ENCODE measurements around the gene CPTP.

The CPTP gene

DNA sequence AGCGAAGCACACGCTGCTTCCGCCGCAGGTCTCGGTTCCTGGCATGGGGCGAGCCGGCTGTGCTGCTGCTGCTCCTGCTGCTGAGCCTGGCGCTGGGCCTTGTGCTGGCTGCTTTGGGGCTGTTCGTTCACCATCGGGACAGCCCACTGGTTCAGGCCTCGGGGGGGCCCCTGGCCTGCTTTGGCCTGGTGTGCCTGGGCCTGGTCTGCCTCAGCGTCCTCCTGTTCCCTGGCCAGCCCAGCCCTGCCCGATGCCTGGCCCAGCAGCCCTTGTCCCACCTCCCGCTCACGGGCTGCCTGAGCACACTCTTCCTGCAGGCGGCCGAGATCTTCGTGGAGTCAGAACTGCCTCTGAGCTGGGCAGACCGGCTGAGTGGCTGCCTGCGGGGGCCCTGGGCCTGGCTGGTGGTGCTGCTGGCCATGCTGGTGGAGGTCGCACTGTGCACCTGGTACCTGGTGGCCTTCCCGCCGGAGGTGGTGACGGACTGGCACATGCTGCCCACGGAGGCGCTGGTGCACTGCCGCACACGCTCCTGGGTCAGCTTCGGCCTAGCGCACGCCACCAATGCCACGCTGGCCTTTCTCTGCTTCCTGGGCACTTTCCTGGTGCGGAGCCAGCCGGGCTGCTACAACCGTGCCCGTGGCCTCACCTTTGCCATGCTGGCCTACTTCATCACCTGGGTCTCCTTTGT is 9.1 kb downstream of the CPTP start:
- TF ChIP-seq, protein P1, sequence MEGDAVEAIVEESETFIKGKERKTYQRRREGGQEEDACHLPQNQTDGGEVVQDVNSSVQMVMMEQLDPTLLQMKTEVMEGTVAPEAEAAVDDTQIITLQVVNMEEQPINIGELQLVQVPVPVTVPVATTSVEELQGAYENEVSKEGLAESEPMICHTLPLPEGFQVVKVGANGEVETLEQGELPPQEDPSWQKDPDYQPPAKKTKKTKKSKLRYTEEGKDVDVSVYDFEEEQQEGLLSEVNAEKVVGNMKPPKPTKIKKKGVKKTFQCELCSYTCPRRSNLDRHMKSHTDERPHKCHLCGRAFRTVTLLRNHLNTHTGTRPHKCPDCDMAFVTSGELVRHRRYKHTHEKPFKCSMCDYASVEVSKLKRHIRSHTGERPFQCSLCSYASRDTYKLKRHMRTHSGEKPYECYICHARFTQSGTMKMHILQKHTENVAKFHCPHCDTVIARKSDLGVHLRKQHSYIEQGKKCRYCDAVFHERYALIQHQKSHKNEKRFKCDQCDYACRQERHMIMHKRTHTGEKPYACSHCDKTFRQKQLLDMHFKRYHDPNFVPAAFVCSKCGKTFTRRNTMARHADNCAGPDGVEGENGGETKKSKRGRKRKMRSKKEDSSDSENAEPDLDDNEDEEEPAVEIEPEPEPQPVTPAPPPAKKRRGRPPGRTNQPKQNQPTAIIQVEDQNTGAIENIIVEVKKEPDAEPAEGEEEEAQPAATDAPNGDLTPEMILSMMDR (IDR thresholded peaks at IDR 0.05), result no peak

DNA sequence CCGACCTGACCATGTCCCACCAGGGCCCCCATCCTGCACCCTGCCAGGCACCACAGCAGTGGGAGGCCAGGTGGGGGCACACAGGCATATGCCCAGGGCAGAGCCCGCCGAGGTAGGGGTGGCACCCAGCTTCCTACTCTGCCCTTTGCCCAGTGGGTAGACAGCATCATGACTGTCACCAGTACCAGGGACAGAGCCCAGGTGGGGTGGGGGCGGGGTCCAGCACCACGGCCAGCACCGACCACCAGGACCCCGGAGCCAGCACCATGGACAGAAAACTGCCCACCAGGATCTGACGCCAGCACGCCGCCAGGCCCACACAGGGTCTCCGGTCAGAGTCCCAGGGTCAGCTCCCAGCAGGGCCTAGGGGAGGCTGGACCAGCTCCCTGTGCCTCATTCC is 10.2 kb downstream of the CPTP start:
- TF ChIP-seq, protein P1 (IDR thresholded peaks at IDR 0.05), result no peak

GRCh38 chr1:1335283-1335682 is 10.7 kb downstream of the CPTP start:
- TF ChIP-seq, protein P1 (IDR thresholded peaks at IDR 0.05), result no peak

- TF ChIP-seq, protein P1 (IDR thresholded peaks at IDR 0.05), result no peak
Observed at GRCh38 chr1:1335792-1336248, 11.2 kb downstream of the CPTP start.

DNA sequence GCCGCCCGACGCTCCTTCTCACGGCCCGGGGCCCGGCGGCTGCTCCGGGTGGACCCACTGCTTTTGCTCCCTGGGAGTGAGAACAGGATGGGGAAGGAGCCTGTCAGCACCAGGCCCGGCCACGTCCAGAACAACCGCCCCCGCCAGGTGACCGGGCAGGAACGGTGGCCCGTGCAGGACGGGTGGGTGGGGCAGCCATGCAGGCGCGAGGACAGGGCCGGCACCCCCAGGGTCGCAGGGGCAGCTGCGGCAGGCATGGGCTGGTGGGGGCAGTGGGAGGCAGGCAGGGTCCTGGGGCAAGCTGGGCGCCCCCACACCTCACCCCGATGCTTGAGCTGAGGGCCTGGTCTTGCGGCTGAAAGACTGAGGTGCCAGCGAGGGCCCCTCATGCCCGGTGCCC is 11.8 kb downstream of the CPTP start:
- TF ChIP-seq, protein P1 (IDR thresholded peaks at IDR 0.05), result no peak

DNA sequence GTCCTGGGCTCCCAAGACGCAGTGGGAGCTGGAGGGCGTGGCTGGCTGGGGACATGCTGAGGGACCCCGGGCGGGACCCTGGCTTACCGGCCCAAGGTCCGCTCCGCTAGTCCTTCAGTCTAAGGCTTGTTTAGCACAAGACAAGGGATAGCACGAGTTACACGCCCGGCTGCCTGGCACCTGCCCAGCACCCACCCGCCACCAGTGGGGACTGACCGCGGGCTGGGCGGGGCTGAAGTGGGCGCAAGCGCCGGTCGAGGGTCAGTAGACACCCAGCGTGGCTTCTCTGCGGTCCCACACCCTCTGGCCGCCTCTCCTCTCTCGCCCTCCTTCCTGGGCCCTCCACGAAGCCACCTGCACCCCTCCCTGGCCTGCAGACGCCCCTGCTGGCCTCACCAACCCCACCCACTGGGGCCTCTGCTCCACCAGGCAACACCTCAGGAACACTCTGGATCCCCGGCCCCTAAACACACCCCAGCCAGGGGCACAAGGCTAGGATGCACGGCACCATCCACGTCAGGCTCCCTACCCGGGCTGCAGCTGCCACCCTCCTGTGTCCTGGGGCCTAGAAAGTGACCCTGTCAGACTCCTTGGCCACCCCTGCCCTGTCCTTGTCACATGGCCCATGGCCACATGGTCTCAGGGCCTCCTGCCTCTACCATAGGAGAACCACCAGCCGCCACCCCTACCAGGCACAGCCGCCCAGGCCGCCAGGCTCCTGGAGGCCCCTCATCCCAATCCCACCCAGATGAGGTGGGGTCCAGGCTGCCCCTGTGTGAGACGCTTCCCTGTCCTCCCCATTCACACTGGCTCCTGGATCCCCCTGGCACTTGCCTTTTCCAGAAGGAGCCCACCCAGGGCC is 12.6 kb downstream of the CPTP start:
- TF ChIP-seq, protein P1 (IDR thresholded peaks at IDR 0.05), result no peak

DNA sequence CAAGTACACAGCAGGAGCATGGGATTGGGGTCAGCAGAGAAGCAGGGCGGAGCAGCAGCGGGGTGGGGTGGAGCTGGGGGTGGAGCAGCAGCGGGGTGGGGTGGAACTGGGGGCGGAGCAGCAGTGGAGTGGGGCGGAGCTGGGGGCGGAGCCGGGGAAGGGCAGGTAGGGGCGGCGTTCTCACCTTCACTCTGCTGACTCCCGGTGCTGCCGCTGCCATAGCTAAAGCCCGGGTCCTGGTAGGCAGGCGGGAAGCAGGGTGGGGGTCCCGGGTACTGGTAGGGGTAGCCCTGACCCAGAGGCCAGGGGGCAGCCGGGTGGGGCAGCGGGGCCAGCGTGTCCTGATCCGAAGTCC is 13.2 kb downstream of the CPTP start:
- TF ChIP-seq, protein P1 (IDR thresholded peaks at IDR 0.05), result no peak
